GM21529 (cell line): ENCODE data around the gene PDHA2.
"Not testable (repeated sequence)": the region's sequence is repeated elsewhere in the genome, so short reads cannot be mapped to it uniquely, and the experiment has no call there.

Experiments
- ATAC-seq: cut with Tn5 transposase; IDR thresholded peaks from one replicate; pipeline ENCODE4 v1.9.1; 2021; ENCODE audit not compliant: unreplicated experiment

PDHA2 gene

GRCh38 chr4:95839891-95840290 lies at the start of gene PDHA2:
TSS of gene PDHA2 (plus strand) at chr4:95840093. CDS start at chr4:95840151, 58 bp downstream.
- no peak for ATAC-seq

- no peak for ATAC-seq
Observed at GRCh38 chr4:95798003-95798402, 41.9 kb upstream of the PDHA2 start.

- no peak for ATAC-seq
Observed at GRCh38 chr4:95798727-95799126, 41.2 kb upstream of the PDHA2 start.

- no peak for ATAC-seq
Observed at GRCh38 chr4:95821867-95822266, 18.0 kb upstream of the PDHA2 start.

- no peak for ATAC-seq
Observed at GRCh38 chr4:95825546-95825945, 14.3 kb upstream of the PDHA2 start.

GRCh38 chr4:95830651-95831050 lies 9.2 kb upstream of the PDHA2 start:
- ATAC-seq, result no peak

- ATAC-seq, result no peak
Observed at GRCh38 chr4:95831166-95831565, 8.7 kb upstream of the PDHA2 start.

GRCh38 chr4:95833711-95834194 lies 6.1 kb upstream of the PDHA2 start:
- no peak for ATAC-seq

GRCh38 chr4:95835672-95836071 lies 4.2 kb upstream of the PDHA2 start:
- no peak for ATAC-seq

- ATAC-seq, result no peak
Observed at GRCh38 chr4:95838192-95838591, 1.7 kb upstream of the PDHA2 start.

- no peak for ATAC-seq
Observed at GRCh38 chr4:95847908-95848460, 8.1 kb downstream of the PDHA2 start.

GRCh38 chr4:95850161-95850560 lies 10.3 kb downstream of the PDHA2 start:
- no peak for ATAC-seq

- no peak for ATAC-seq
Observed at GRCh38 chr4:95857761-95858160, 17.9 kb downstream of the PDHA2 start.

- ATAC-seq, result no peak
Observed at GRCh38 chr4:95867919-95868318, 28.0 kb downstream of the PDHA2 start.

- not testable (repeated sequence) for ATAC-seq
Observed at GRCh38 chr4:95869414-95869813, 29.5 kb downstream of the PDHA2 start.

GRCh38 chr4:95869961-95870500 lies 30.1 kb downstream of the PDHA2 start:
- no peak for ATAC-seq

GRCh38 chr4:95877636-95878035 lies 37.7 kb downstream of the PDHA2 start:
- no peak for ATAC-seq

- no peak for ATAC-seq
Observed at GRCh38 chr4:95887551-95887950, 47.7 kb downstream of the PDHA2 start.

GRCh38 chr4:95889662-95890061 lies 49.8 kb downstream of the PDHA2 start:
- ATAC-seq, result no peak
